SU-DHL-6 (cell line): ENCODE results near the gene ST14.

ENCODE experiments used
- CTCF ChIP-seq: fragments of 200-600 bp; sonication (generic); IDR thresholded peaks from one replicate; pipeline ENCODE4 v1.5.1; 2017; ENCODE audit warnings: antibody characterized with exemption, mild to moderate bottlenecking, low read length, moderate library complexity; ENCODE audit not compliant: insufficient read depth, poor library complexity, severe bottlenecking
- EZH2phosphoT487 ChIP-seq: fragments of 200-600 bp; sonication (generic), shearing (Covaris generic); conservative IDR thresholded peaks from 2 replicates; pipeline ENCODE4 v1.6.1; 2018; ENCODE audit warnings: mild to moderate bottlenecking, antibody characterized with exemption, low read length, moderate library complexity, mixed read lengths

- TF ChIP-seq CTCF: no peak
- no peak for TF ChIP-seq EZH2phosphoT487
Observed at GRCh38 chr11:130178441-130179339, 19.1 kb downstream of the ST14 start.
